Spleen (tissue), 7 donors: ENCODE measurements around the gene RIPOR2.

ENCODE experiments used
- CTCF ChIP-seq, 11 experiments: fragments of 200-600 bp in 7 of 11; fragments of 450-650 bp in 4 of 11; sonication (generic) in 4 of 11; IDR thresholded peaks in 8 of 11; conservative IDR thresholded peaks in 3 of 11; 1 replicate in 7 of 11; 2 replicates in 4 of 11; pipeline versions ENCODE4 v1.4.0 to v1.8.0; 2016 to 2021; ENCODE audit warnings: antibody characterized with exemption in 11 of 11, inconsistent platforms in 4 of 11, mild to moderate bottlenecking in 1 of 11
- POLR2A ChIP-seq, 3 donors: fragments of 450-650 bp; IDR thresholded peaks; one replicate each; pipeline ENCODE4 v1.5.1; 2017; ENCODE audit warnings: antibody characterized with exemption in 3 of 3, mild to moderate bottlenecking in 1 of 3
- donor health status: DM: no; HTN: no; CAD: no; lungs with moderate emphysema.
- donor health status: DM: no; HTN: no; CAD: no.
- donor health status: DM: no; HTN: no; CAD: no.

DNA sequence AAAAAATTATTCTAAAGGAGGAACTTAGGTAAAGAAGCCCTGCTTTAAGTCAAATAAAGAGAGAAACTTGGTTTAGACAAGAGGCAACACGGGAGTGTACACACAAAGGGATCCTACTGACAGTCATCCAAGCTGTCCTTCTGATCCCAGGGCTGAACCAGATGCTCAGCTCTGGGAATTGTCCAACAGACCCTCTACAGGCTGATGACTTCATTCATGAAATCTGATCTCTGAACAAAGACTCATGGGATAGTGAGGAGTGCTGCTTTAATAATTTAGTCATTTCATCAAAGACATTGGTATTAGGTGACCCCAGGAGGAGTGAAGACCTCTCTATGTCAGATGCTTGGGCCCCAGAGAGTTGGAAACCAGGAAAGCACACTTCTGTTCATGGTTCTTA lies 71.4 kb downstream of the RIPOR2 start:
- TF ChIP-seq POLR2A (IDR thresholded peaks at IDR 0.05), result no peak
- no peak for TF ChIP-seq CTCF (IDR thresholded peaks at IDR 0.05 in 8 of 11, conservative IDR thresholded peaks at IDR 0.05 in 3 of 11)
